GM13977 (cell line): ENCODE results near the gene TMCO4.

Experiments used
- DNase-seq: peaks from one replicate; pipeline ENCODE4 v3.0.0; 2012; ENCODE audit warnings: low spot score
- in situ Hi-C: fragments of 300-500 bp; cut with MboI; formaldehyde crosslinking; loops from one replicate; pipeline ENCODE4 v1.12.0; 2022; ENCODE audit warnings: low sequenced_read_pairs, low pct_unique_long_range_greater_than_20kb, mixed read lengths, inconsistent platforms; ENCODE audit not compliant: unreplicated experiment
- TF ChIP-seq, protein P1 (sequence below): IDR thresholded peaks from 2 replicates; pipeline ENCODE4 v1.5.1; 2012; ENCODE audit warnings: mild to moderate bottlenecking, control low read depth; ENCODE audit not compliant: insufficient read depth; ENCODE audit errors: extremely low read depth, missing control alignments

Gene TMCO4

DNA sequence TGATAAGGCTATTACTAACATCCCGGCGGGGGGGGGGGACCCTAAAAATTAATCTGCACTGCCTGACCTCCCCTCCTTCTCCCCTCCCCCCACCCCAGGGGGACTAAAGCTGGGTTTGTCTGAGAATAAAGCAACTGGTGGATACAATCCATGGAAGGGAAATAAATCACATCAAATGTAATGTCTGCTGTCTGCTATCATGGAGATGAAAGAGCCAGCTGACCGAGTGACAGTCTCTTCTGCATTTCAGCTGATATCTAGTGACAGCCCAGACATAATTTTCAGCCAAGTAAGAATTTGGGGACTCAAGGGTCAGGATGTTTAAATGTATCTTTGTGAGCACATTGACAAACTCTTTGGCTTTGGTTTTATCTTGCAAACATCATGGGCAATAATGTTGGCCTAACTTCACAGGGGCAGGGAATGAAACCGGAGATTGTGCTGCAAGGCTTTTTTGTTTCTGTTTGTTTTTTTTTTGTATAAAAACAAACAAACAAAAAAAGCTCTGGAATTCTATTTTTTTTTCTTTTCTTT is 90.4 kb downstream of the TMCO4 start:
- DNase-seq: no peak
- TF ChIP-seq, protein P1, sequence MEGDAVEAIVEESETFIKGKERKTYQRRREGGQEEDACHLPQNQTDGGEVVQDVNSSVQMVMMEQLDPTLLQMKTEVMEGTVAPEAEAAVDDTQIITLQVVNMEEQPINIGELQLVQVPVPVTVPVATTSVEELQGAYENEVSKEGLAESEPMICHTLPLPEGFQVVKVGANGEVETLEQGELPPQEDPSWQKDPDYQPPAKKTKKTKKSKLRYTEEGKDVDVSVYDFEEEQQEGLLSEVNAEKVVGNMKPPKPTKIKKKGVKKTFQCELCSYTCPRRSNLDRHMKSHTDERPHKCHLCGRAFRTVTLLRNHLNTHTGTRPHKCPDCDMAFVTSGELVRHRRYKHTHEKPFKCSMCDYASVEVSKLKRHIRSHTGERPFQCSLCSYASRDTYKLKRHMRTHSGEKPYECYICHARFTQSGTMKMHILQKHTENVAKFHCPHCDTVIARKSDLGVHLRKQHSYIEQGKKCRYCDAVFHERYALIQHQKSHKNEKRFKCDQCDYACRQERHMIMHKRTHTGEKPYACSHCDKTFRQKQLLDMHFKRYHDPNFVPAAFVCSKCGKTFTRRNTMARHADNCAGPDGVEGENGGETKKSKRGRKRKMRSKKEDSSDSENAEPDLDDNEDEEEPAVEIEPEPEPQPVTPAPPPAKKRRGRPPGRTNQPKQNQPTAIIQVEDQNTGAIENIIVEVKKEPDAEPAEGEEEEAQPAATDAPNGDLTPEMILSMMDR: no peak
- in situ Hi-C loops: no loop called here

DNA sequence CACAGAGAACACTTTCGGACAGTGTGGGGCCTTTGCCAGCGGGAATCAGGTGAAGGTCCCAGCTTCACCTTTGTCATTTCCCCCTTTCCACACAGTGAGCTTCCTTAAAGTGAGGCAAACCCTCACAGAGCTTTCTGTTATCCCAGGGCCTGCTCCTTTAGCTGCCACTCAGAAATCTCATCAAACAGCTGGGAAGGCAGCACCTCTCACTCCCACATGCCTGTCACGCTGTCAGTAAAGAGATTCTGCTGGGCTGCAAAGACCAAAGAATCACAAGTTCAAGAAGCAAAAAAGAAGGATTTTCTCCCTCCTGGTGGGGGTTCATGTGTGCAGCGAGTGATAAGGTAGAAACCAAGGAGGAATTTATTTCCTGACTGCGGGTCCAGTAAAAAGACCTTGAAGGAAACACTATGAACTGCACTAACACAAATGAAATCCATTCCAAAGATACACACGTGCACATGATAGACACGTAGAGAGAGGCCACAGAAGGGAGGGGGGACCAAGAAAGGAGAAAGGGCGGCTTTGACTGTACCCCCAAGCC is 91.1 kb downstream of the TMCO4 start:
- in situ Hi-C loops: no loop called here
- DNase-seq: no peak
- TF ChIP-seq, protein P1: no peak

DNA sequence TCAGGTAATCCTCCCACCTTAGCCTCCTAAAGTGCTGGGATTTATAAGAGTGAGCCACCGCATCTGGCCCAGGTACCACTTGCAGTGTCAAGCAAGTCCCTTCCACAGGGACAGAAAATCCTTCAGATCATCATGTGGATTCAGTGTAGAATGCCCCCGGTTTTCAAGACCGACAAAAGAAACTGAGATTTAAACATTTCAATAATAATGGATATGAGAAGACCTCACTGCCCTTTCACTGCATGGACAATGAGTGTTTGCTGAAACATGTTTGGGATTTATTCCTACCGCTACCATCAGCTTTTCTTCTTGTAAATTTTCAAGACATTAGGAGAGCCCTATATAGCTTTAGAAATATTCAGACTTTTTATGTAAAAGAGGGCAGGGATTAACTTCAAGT is 93.6 kb downstream of the TMCO4 start:
- no peak for DNase-seq
- in situ Hi-C loops: no loop called here
- TF ChIP-seq, protein P1: no peak

DNA sequence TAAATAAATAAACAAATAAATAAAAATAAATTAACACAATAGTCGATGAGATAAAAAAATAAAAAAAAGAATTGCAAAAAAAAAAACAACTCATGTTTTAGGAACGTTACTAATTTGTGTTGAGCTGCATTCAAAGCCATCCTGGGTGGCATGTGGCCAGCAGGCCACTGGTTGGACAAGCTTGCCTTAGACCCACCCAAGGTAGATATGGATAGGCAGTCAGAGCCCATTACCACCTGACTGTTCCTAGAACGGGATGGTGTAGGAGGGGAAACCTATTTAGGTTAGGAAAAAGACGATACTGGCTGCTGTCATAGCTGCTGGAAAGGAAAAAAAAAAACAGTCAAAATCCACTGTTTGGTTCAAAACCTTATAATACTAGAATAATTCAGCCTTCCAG is 94.3 kb downstream of the TMCO4 start:
- in situ Hi-C loops: no loop called here
- TF ChIP-seq, protein P1: no peak
- DNase-seq: no peak

DNA sequence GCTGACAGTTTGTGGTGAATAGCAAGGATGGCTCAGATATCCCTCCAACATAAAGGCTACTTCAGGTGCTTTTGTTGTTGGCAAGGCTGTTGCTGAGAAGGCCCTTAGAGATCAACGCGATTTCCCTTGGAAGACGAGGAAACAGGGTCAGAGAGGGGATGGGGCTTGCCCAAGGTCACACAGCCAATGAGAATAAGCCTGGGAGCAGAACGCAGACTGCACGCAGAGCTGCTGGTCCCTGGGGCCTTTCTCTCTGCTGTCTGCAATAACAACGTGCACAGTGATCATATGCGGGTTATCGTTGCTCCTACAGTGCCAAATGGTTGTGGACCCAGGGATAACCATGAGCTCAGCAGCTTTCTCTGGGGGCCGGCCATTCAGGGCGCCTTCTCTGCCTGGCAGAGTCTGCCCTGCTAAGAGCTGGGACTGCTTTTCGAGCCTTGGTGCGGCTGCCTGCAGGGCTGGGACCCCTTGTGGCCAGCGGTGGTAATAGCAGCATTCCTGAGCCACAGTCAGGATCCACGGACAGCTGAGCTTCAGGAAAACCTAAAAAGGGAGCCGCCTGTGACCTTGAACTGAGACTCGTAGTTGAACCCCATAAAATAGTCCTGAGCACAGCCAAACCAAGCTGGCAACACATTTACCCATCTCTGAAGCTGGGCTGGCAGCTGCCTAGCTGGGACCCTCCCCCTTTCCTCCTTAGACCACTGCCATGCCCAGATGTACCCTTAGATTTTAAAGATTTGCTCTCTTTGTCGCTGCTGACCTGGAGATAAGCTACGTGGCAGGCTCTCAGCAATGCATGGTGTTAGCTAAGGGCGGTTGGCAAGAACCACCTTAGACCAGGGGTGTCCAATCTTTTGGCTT is 95.2 kb downstream of the TMCO4 start:
- DNase-seq: peak; percentile 69
- in situ Hi-C loops: no loop called here
- TF ChIP-seq, protein P1: peak; percentile 94

DNA sequence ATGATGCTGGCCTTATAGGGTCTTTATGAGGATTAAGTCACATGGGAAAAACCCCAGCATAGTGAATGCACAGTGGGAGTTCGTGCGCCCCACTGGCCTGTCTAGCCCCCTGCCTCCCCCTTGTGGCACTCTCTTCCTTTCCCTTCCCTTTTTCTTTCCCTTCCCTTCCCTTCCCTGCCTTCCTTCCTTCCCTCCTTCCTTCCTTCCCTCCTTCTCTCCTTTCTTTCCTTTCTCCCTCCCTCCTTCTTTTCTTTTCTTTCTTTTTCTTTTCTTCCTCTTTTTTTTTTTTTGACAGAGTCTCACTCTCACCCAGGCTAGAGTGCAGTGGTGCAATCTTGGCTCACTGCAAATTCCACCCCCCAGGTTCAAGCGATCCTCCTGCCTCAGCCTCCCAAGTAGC is 96.4 kb downstream of the TMCO4 start:
- TF ChIP-seq, protein P1: no peak
- no peak for DNase-seq
- in situ Hi-C loops: no loop called here
